IMR-90 (cell line): ENCODE results near the gene TBRG4. TPM values are rescaled to one million over a fixed set of nuclear protein-coding genes. Genes with fewer than 3 reads are reported as not detected.

Source experiments
- ATAC-seq: fragments of 200-7000 bp; cut with Tn5 transposase; 2 replicates; pipeline ENCODE4 v1.9.1; 2020; ENCODE audit warnings: low read depth, mild to moderate bottlenecking, moderate library complexity
- BruUV-seq: library from RNA; stranded (reverse); fragments of 400-500 nt; replicated peaks from 2 replicates; lab custom pipeline; 2021; lab: Mats Ljungman, UMichigan
- CTCF ChIA-PET: fragments of 300-600 bp; formaldehyde crosslinking; extraction: SDS; loops from one replicate; lab custom pipeline; 2021; ENCODE audit warnings: antibody characterized with exemption; lab: Yijun Ruan, JAX
- POLR2A ChIA-PET: fragments of 300-600 bp; sonication (Branson Sonifier 250); formaldehyde crosslinking; loops from one replicate; lab custom pipeline; 2022; ENCODE audit warnings: antibody characterized with exemption; ENCODE audit not compliant: unreplicated experiment; lab: Charles Lee
- DNase-seq: peaks from one replicate; pipeline ENCODE4 v3.0.0; 2013
- H2AFZ ChIP-seq: replicated peaks from 2 replicates; pipeline ENCODE3; 2013; ENCODE audit warnings: low read length, mild to moderate bottlenecking; ENCODE audit not compliant: poor library complexity
- H2AK5ac ChIP-seq: 2 replicates; pipeline ENCODE4 v1.6.1; 2013; ENCODE audit warnings: low read depth, low read length, inconsistent platforms
- H2AK9ac ChIP-seq: replicated peaks from 2 replicates; pipeline ENCODE3; 2013; ENCODE audit warnings: mild to moderate bottlenecking, low read depth, low read length, moderate library complexity; ENCODE audit not compliant: poor library complexity
- H2BK120ac ChIP-seq: 2 replicates; pipeline ENCODE4 v1.6.1; 2013; ENCODE audit warnings: low read depth, low read length, inconsistent platforms
- H2BK15ac ChIP-seq: 3 replicates; pipeline ENCODE4 v1.6.1; 2013; ENCODE audit warnings: low read depth, low read length, inconsistent platforms
- H2BK20ac ChIP-seq: 2 replicates; pipeline ENCODE4 v1.6.1; 2013; ENCODE audit warnings: low read depth, mild to moderate bottlenecking, inconsistent platforms, low read length, moderate library complexity
- H2BK5ac ChIP-seq: 2 replicates; pipeline ENCODE4 v1.6.1; 2013; ENCODE audit warnings: mild to moderate bottlenecking, low read depth, low read length, inconsistent platforms; ENCODE audit not compliant: poor library complexity, severe bottlenecking
- H3K14ac ChIP-seq: replicated peaks from 2 replicates; pipeline ENCODE4 v1.6.1; 2013; ENCODE audit warnings: low read depth, low read length, inconsistent platforms
- H3K18ac ChIP-seq: 2 replicates; pipeline ENCODE4 v1.6.1; 2013; ENCODE audit warnings: low read depth, low read length, control low read depth
- H3K23ac ChIP-seq: 2 replicates; pipeline ENCODE4 v1.6.1; 2013; ENCODE audit warnings: low read depth, low read length, inconsistent platforms
- H3K27ac ChIP-seq: 2 replicates; pipeline ENCODE4 v1.5.1; 2013; ENCODE audit warnings: mild to moderate bottlenecking, control low read depth, low read length; ENCODE audit not compliant: insufficient read depth
- H3K27me3 ChIP-seq: 2 replicates; pipeline ENCODE4 v1.6.1; 2013; ENCODE audit warnings: low read length; ENCODE audit not compliant: control insufficient read depth, insufficient read depth
- H3K36me3 ChIP-seq: 2 replicates; pipeline ENCODE4 v1.6.1; 2013; ENCODE audit warnings: low read length, mixed read lengths; ENCODE audit not compliant: control insufficient read depth, insufficient read depth
- H3K4ac ChIP-seq: 2 replicates; pipeline ENCODE4 v1.6.1; 2013; ENCODE audit warnings: low read depth, low read length, inconsistent platforms
- H3K4me1 ChIP-seq: 2 replicates; pipeline ENCODE4 v1.6.1; 2013; ENCODE audit warnings: low read length, mixed read lengths; ENCODE audit not compliant: control insufficient read depth, insufficient read depth
- H3K4me2 ChIP-seq: 2 replicates; pipeline ENCODE4 v1.6.1; 2013; ENCODE audit warnings: low read depth, mild to moderate bottlenecking, control low read depth, low read length, moderate library complexity
- H3K4me3 ChIP-seq: 2 replicates; pipeline ENCODE4 v1.5.1; 2013; ENCODE audit warnings: low read depth, mild to moderate bottlenecking, control low read depth, low read length, moderate library complexity; ENCODE audit not compliant: insufficient read depth
- H3K56ac ChIP-seq: 2 replicates; pipeline ENCODE4 v1.6.1; 2013; ENCODE audit warnings: low read length, inconsistent platforms; ENCODE audit not compliant: insufficient read depth; ENCODE audit errors: extremely low read depth
- H3K79me1 ChIP-seq, 2 experiments: 2 replicates each; pipeline ENCODE4 v1.6.1; 2013; ENCODE audit warnings: low read length in 2 of 2, inconsistent platforms in 1 of 2, low read depth in 1 of 2
- H3K9ac ChIP-seq: 2 replicates; pipeline ENCODE4 v1.6.1; 2013; ENCODE audit warnings: low read depth, low read length, control low read depth
- H3K9me1 ChIP-seq: 2 replicates; pipeline ENCODE4 v1.6.1; 2013; ENCODE audit warnings: low read length, inconsistent platforms; ENCODE audit not compliant: insufficient read depth
- H3K9me3 ChIP-seq: 2 replicates; pipeline ENCODE4 v1.6.1; 2013; ENCODE audit warnings: low read length; ENCODE audit not compliant: control insufficient read depth, insufficient read depth
- H4K20me1 ChIP-seq: 2 replicates; pipeline ENCODE4 v1.6.1; 2013; ENCODE audit warnings: low read length, inconsistent platforms; ENCODE audit not compliant: insufficient read depth
- H4K5ac ChIP-seq: 2 replicates; pipeline ENCODE4 v1.6.1; 2013; ENCODE audit warnings: mild to moderate bottlenecking, low read depth, low read length, control low read depth
- H4K8ac ChIP-seq, 2 experiments: 2 replicates each; pipeline ENCODE4 v1.6.1; 2013; ENCODE audit warnings: low read depth in 2 of 2, low read length in 2 of 2, control low read depth in 1 of 2, inconsistent platforms in 1 of 2
- H4K91ac ChIP-seq: 2 replicates; pipeline ENCODE4 v1.6.1; 2013; ENCODE audit warnings: low read depth, low read length, inconsistent platforms; ENCODE audit not compliant: insufficient read depth
- BHLHE40 ChIP-seq: fragments of 150-350 bp; IDR thresholded peaks from 2 replicates; pipeline ENCODE4 v1.6.1; 2016; ENCODE audit warnings: mild to moderate bottlenecking, low read depth, low read length
- CHD1 ChIP-seq: IDR thresholded peaks from 2 replicates; pipeline ENCODE4 v1.6.1; 2012; ENCODE audit warnings: low read depth, low read length, improper control_type of control experiment
- CTCF ChIP-seq: conservative IDR thresholded peaks from 2 replicates; pipeline ENCODE4 v1.5.1; 2012; ENCODE audit warnings: mild to moderate bottlenecking, low read depth, low read length, improper control_type of control experiment
- FOS ChIP-seq: fragments of 150-350 bp; IDR thresholded peaks from 2 replicates; pipeline ENCODE4 v1.6.1; 2016; ENCODE audit warnings: low read depth, low read length
- MAFK ChIP-seq: IDR thresholded peaks from 2 replicates; pipeline ENCODE4 v1.6.1; 2012; ENCODE audit warnings: low read depth, low read length, improper control_type of control experiment
- MAZ ChIP-seq: IDR thresholded peaks from 2 replicates; pipeline ENCODE4 v1.6.1; 2012; ENCODE audit warnings: low read depth, mild to moderate bottlenecking, low read length, improper control_type of control experiment, moderate library complexity, borderline replicate concordance
- NFE2L2 ChIP-seq: fragments of 150-350 bp; IDR thresholded peaks from 2 replicates; pipeline ENCODE4 v1.6.1; 2016; ENCODE audit warnings: low read depth, mild to moderate bottlenecking, low read length
- POLR2A ChIP-seq: IDR thresholded peaks from 2 replicates; pipeline ENCODE4 v1.6.1; 2012; ENCODE audit warnings: mild to moderate bottlenecking, low read depth, low read length
- RAD21 ChIP-seq: IDR thresholded peaks from 2 replicates; pipeline ENCODE4 v1.6.1; 2012; ENCODE audit warnings: low read length, improper control_type of control experiment
- RFX5 ChIP-seq: IDR thresholded peaks from 2 replicates; pipeline ENCODE4 v1.8.0; 2012; ENCODE audit warnings: low read depth, mild to moderate bottlenecking, low read length, moderate library complexity
- WGBS, 2 experiments: methylation state at CpG; one replicate each; pipeline versions ENCODE4 v1.1.5 to v1.1.7; 2013; ENCODE audit warnings: missing lambda C conversion rate in 2 of 2; ENCODE audit not compliant: insufficient read length in 1 of 2; ENCODE audit errors: extremely low coverage in 2 of 2; 5-methylcytosine and 5-hydroxymethylcytosine counted together
- dilution Hi-C: fragments of 300-500 bp; cut with HindIII; formaldehyde crosslinking; loops from one replicate; pipeline ENCODE4 v1.14.3; 2018; ENCODE audit warnings: low sequenced_read_pairs; ENCODE audit not compliant: unreplicated experiment
- in situ Hi-C: fragments of 300-500 bp; cut with MboI; formaldehyde crosslinking; loops from 3 replicates; pipeline ENCODE4 v1.14.3; 2019; ENCODE audit warnings: low sequenced_read_pairs, inconsistent platforms, mixed read lengths
- intact Hi-C: fragments of 100-400 bp; cut with micrococcal nuclease; formaldehyde crosslinking; loops from 2 replicates; pipeline ENCODE4 v1.10.0; 2022
- polyA plus RNA-seq, 3 experiments: library from polyadenylated mRNA; depleted of rRNA; stranded (reverse); fragments of >200 nt; gene quantifications; 2 replicates each; pipeline ENCODE4 v1.2.3, GENCODE V29; 2012; ENCODE audit warnings: low replicate concordance in 1 of 3
- total RNA-seq: library from RNA; depleted of rRNA; stranded (reverse); fragments of >200 nt; gene quantifications from 2 replicates; pipeline ENCODE4 v1.2.3, GENCODE V29; 2012

Gene TBRG4
- total and polyA plus RNA-seq, 2 of the 4 experiments (the other 2 are of a cell fraction): 71.6 to 77.6 TPM

DNA sequence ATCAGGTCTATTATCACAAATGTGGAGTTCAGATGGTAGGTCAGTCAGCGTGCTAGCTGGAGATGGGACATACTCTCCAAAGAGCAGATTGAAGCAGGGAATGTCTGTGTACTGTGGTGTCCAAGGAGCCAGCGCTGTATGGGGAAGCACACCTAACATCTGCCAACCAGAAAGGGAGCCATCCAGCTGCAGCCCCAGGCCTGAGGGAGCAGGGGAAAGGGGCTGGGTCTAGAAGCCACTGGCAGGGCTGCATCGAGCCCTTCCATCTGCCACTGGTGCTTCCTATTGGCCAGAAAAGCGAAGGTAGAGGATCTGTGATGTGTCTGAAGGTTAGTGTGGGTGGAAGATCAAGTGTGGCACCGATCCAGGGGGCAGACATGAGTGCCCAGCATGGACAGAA lies 38.1 kb upstream of the TBRG4 start:
- Histone ChIP-seq H2BK5ac (no peak overlapping the region), H3K9me3 (no peaks in the 10 kb centered on the region), H2AFZ (no peak overlapping the region), H4K5ac (no peak overlapping the region), H3K27ac (no peak overlapping the region), H3K4me1 (no peaks in the 10 kb centered on the region), H3K27me3 (peaks cover 59% of the 10 kb centered on the region), H3K56ac (no peak overlapping the region), H3K23ac (no peak overlapping the region), H3K9me1 (no peaks in the 10 kb centered on the region), H3K4me2 (no peak overlapping the region), H2AK5ac (no peak overlapping the region), H3K14ac (no peak overlapping the region), H2BK15ac (no peak overlapping the region), H3K4ac (no peak overlapping the region), H2BK120ac (no peak overlapping the region), H3K4me3 (no peak overlapping the region), H3K18ac (no peak overlapping the region), H2BK20ac (no peak overlapping the region), H3K36me3 (no peaks in the 10 kb centered on the region), H4K91ac (no peak overlapping the region), H3K9ac (no peak overlapping the region), H2AK9ac (no peak overlapping the region), H3K79me1 (no peaks in the 10 kb centered on the region), H4K20me1 (no peaks in the 10 kb centered on the region), H4K8ac (no peak overlapping the region)
- ATAC-seq: no peak
- in situ Hi-C loops (loop anchor here (5.0 to 10.0 kb wide), 2 partner anchors 103 to 705 kb away; no protein-coding TSS in a partner anchor), intact Hi-C loops (no loop called here), dilution Hi-C loops (no loop called here)
- CTCF ChIA-PET: no interaction called here
- no TSS peak for BruUV-seq
- TF ChIP-seq POLR2A (no peak), CHD1 (no peak), MAFK (no peak), MAZ (no peak), RFX5 (no peak), CTCF (no peak), RAD21 (no peak), BHLHE40 (no peak), FOS (no peak), NFE2L2 (no peak)
- DNase-seq: no peak
- WGBS, 2 experiments: no CpG with 5 or more reads among the region's 5 CpGs
- POLR2A ChIA-PET: no interaction called here
